ENCODE measurements around the gene ATP5PD.
"Not testable (repeated sequence)": the region's sequence is repeated elsewhere in the genome, so short reads cannot be mapped to it uniquely, and the experiment has no call there.

The ATP5PD gene

GRCh38 chr17:75061618-75062017 is 14.8 kb upstream of the ATP5PD start:
- Histone ChIP-seq H3K36me3 (ENCODE audit: control insufficient read depth, insufficient read depth, low read length) (peaks cover 31% of the 10 kb centered on the region), H3K4me1 (ENCODE audit: control insufficient read depth, insufficient read depth, low read length) (no peaks in the 10 kb centered on the region), H3K4me3 (ENCODE audit: low read length) (no peak overlapping the region), H3K27me3 (ENCODE audit: control insufficient read depth, insufficient read depth, low read length) (no peaks in the 10 kb centered on the region), H3K9me3 (ENCODE audit: control insufficient read depth, low read length) (no peaks in the 10 kb centered on the region), H3K9ac (ENCODE audit: low read length) (no peak overlapping the region)

- H3K9ac ChIP-seq (ENCODE audit: low read length), result no peak overlapping the region
- no peaks in the 10 kb centered on the region for H3K4me1 ChIP-seq (ENCODE audit: control insufficient read depth, insufficient read depth, low read length)
- H3K27me3 ChIP-seq (ENCODE audit: control insufficient read depth, insufficient read depth, low read length), result no peaks in the 10 kb centered on the region
- H3K36me3 ChIP-seq (ENCODE audit: control insufficient read depth, insufficient read depth, low read length), result peaks cover 31% of the 10 kb centered on the region
- no peaks in the 10 kb centered on the region for H3K9me3 ChIP-seq (ENCODE audit: control insufficient read depth, low read length)
- no peak overlapping the region for H3K4me3 ChIP-seq (ENCODE audit: low read length)
Observed at GRCh38 chr17:75061055-75061438, 14.3 kb upstream of the ATP5PD start.

- Histone ChIP-seq H3K27me3 (ENCODE audit: control insufficient read depth, insufficient read depth, low read length) (no peaks in the 10 kb centered on the region), H3K36me3 (ENCODE audit: control insufficient read depth, insufficient read depth, low read length) (peaks cover 31% of the 10 kb centered on the region), H3K9ac (ENCODE audit: low read length) (no peak overlapping the region), H3K4me1 (ENCODE audit: control insufficient read depth, insufficient read depth, low read length) (no peaks in the 10 kb centered on the region), H3K4me3 (ENCODE audit: low read length) (no peak overlapping the region), H3K9me3 (ENCODE audit: control insufficient read depth, low read length) (no peaks in the 10 kb centered on the region)
Observed at GRCh38 chr17:75060434-75061054, 13.8 kb upstream of the ATP5PD start.

- Histone ChIP-seq H3K36me3 (ENCODE audit: control insufficient read depth, insufficient read depth, low read length) (peaks cover 31% of the 10 kb centered on the region), H3K4me3 (ENCODE audit: low read length) (no peak overlapping the region), H3K9ac (ENCODE audit: low read length) (no peak overlapping the region), H3K4me1 (ENCODE audit: control insufficient read depth, insufficient read depth, low read length) (no peaks in the 10 kb centered on the region), H3K9me3 (ENCODE audit: control insufficient read depth, low read length) (no peaks in the 10 kb centered on the region), H3K27me3 (ENCODE audit: control insufficient read depth, insufficient read depth, low read length) (no peaks in the 10 kb centered on the region)
Observed at GRCh38 chr17:75059369-75060345, 12.9 kb upstream of the ATP5PD start.

- no peak overlapping the region for H3K9ac ChIP-seq (ENCODE audit: low read length)
- H3K4me3 ChIP-seq (ENCODE audit: low read length), result no peak overlapping the region
- no peaks in the 10 kb centered on the region for H3K9me3 ChIP-seq (ENCODE audit: control insufficient read depth, low read length)
- no peaks in the 10 kb centered on the region for H3K36me3 ChIP-seq (ENCODE audit: control insufficient read depth, insufficient read depth, low read length)
- H3K27me3 ChIP-seq (ENCODE audit: control insufficient read depth, insufficient read depth, low read length), result no peaks in the 10 kb centered on the region
- peaks cover 6% of the 10 kb centered on the region for H3K4me1 ChIP-seq (ENCODE audit: control insufficient read depth, insufficient read depth, low read length)
Observed at GRCh38 chr17:75051941-75052340, 5.2 kb upstream of the ATP5PD start.

GRCh38 chr17:75049706-75050105 is 2.9 kb upstream of the ATP5PD start:
- Histone ChIP-seq H3K4me3 (ENCODE audit: low read length) (no peak overlapping the region), H3K27me3 (ENCODE audit: control insufficient read depth, insufficient read depth, low read length) (no peaks in the 10 kb centered on the region), H3K36me3 (ENCODE audit: control insufficient read depth, insufficient read depth, low read length) (no peaks in the 10 kb centered on the region), H3K9ac (ENCODE audit: low read length) (no peak overlapping the region), H3K9me3 (ENCODE audit: control insufficient read depth, low read length) (no peaks in the 10 kb centered on the region), H3K4me1 (ENCODE audit: control insufficient read depth, insufficient read depth, low read length) (peaks cover 6% of the 10 kb centered on the region)

GRCh38 chr17:75049057-75049456 is 2.3 kb upstream of the ATP5PD start:
- Histone ChIP-seq H3K4me1 (ENCODE audit: control insufficient read depth, insufficient read depth, low read length) (peaks cover 6% of the 10 kb centered on the region), H3K36me3 (ENCODE audit: control insufficient read depth, insufficient read depth, low read length) (no peaks in the 10 kb centered on the region), H3K9me3 (ENCODE audit: control insufficient read depth, low read length) (no peaks in the 10 kb centered on the region), H3K9ac (ENCODE audit: low read length) (no peak overlapping the region), H3K27me3 (ENCODE audit: control insufficient read depth, insufficient read depth, low read length) (no peaks in the 10 kb centered on the region), H3K4me3 (ENCODE audit: low read length) (no peak overlapping the region)

- peak overlapping the region; percentile 76 for H3K9ac ChIP-seq (ENCODE audit: low read length)
- H3K4me3 ChIP-seq (ENCODE audit: low read length), result no peak overlapping the region
- no peaks in the 10 kb centered on the region for H3K27me3 ChIP-seq (ENCODE audit: control insufficient read depth, insufficient read depth, low read length)
- no peaks in the 10 kb centered on the region for H3K36me3 ChIP-seq (ENCODE audit: control insufficient read depth, insufficient read depth, low read length)
- H3K4me1 ChIP-seq (ENCODE audit: control insufficient read depth, insufficient read depth, low read length), result peaks cover 6% of the 10 kb centered on the region
- no peaks in the 10 kb centered on the region for H3K9me3 ChIP-seq (ENCODE audit: control insufficient read depth, low read length)
Observed at GRCh38 chr17:75048249-75048878, 1.6 kb upstream of the ATP5PD start.

- Histone ChIP-seq H3K4me1 (ENCODE audit: control insufficient read depth, insufficient read depth, low read length) (peaks cover 6% of the 10 kb centered on the region), H3K9me3 (ENCODE audit: control insufficient read depth, low read length) (no peaks in the 10 kb centered on the region), H3K9ac (ENCODE audit: low read length) (peak overlapping the region; percentile 76), H3K4me3 (ENCODE audit: low read length) (peak overlapping the region; percentile 56), H3K36me3 (ENCODE audit: control insufficient read depth, insufficient read depth, low read length) (no peaks in the 10 kb centered on the region), H3K27me3 (ENCODE audit: control insufficient read depth, insufficient read depth, low read length) (no peaks in the 10 kb centered on the region)
Observed at GRCh38 chr17:75047398-75048098, 779 bp upstream of the ATP5PD start.

- Histone ChIP-seq H3K4me3 (ENCODE audit: low read length) (peak overlapping the region; percentile 70), H3K9ac (ENCODE audit: low read length) (peak overlapping the region; percentile 93)
- H3K9me3 ChIP-seq (ENCODE audit: control insufficient read depth, low read length); H3K4me1 ChIP-seq (ENCODE audit: control insufficient read depth, insufficient read depth, low read length); H3K27me3 ChIP-seq (ENCODE audit: control insufficient read depth, insufficient read depth, low read length); H3K36me3 ChIP-seq (ENCODE audit: control insufficient read depth, insufficient read depth, low read length): not testable (repeated sequence)
Observed at GRCh38 chr17:75045946-75046406, 793 bp downstream of the ATP5PD start.

- Histone ChIP-seq H3K4me3 (ENCODE audit: low read length) (no peak overlapping the region), H3K9me3 (ENCODE audit: control insufficient read depth, low read length) (no peaks in the 10 kb centered on the region), H3K27me3 (ENCODE audit: control insufficient read depth, insufficient read depth, low read length) (no peaks in the 10 kb centered on the region), H3K36me3 (ENCODE audit: control insufficient read depth, insufficient read depth, low read length) (no peaks in the 10 kb centered on the region), H3K9ac (ENCODE audit: low read length) (no peak overlapping the region), H3K4me1 (ENCODE audit: control insufficient read depth, insufficient read depth, low read length) (peaks cover 6% of the 10 kb centered on the region)
Observed at GRCh38 chr17:75044716-75045115, 2.1 kb downstream of the ATP5PD start.
